ENCODE measurements around the gene CELF4. TPM values are rescaled to one million over a fixed set of nuclear protein-coding genes. Genes with fewer than 3 reads are reported as not detected.
A peak's percentile ranks its signal among the peaks of the same experiment; 100 is the strongest.

The CELF4 gene
- total RNA-seq, 2 donors from 2014 or later = 0.22 to 3.9 TPM

GRCh38 chr18:37335409-37335736, 230.2 kb downstream of the CELF4 start:
- peak in 1 of 2 donors; percentile 26 for TF ChIP-seq CTCF (IDR thresholded peaks at IDR 0.05)
- DNase-seq (ENCODE audit: low spot score) = no peak

GRCh38 chr18:37334631-37335408, 230.8 kb downstream of the CELF4 start:
- H3K4me3 ChIP-seq = no peak overlapping the region
- no peaks in the 10 kb centered on the region for H3K4me1 ChIP-seq
- no peak for DNase-seq (ENCODE audit: low spot score)
- no peaks in the 10 kb centered on the region for H3K27me3 ChIP-seq
- H3K36me3 ChIP-seq = no peaks in the 10 kb centered on the region
- no peak for TF ChIP-seq CTCF (IDR thresholded peaks at IDR 0.05)
- H3K9me3 ChIP-seq = no peaks in the 10 kb centered on the region
- no peak overlapping the region for H3K27ac ChIP-seq

More at GRCh38 chr18:37335409-37335736, 230.2 kb downstream of the CELF4 start:
- no peaks in the 10 kb centered on the region for H3K36me3 ChIP-seq
- H3K27me3 ChIP-seq = no peaks in the 10 kb centered on the region
- no peak overlapping the region for H3K27ac ChIP-seq
- no peaks in the 10 kb centered on the region for H3K9me3 ChIP-seq
- H3K4me3 ChIP-seq = no peak overlapping the region
- H3K4me1 ChIP-seq = no peaks in the 10 kb centered on the region

- no peak overlapping the region for H3K4me3 ChIP-seq
- no peaks in the 10 kb centered on the region for H3K27me3 ChIP-seq
- no peaks in the 10 kb centered on the region for H3K4me1 ChIP-seq
- no peaks in the 10 kb centered on the region for H3K36me3 ChIP-seq
- no peaks in the 10 kb centered on the region for H3K9me3 ChIP-seq
- H3K27ac ChIP-seq = no peak overlapping the region
- TF ChIP-seq CTCF (IDR thresholded peaks at IDR 0.05) = no peak
- DNase-seq (ENCODE audit: low spot score) = no peak
Measured at GRCh38 chr18:37332628-37333420, 232.8 kb downstream of the CELF4 start.

GRCh38 chr18:37332219-37332618, 233.4 kb downstream of the CELF4 start:
- Histone ChIP-seq H3K27ac (no peak overlapping the region), H3K9me3 (no peaks in the 10 kb centered on the region), H3K36me3 (no peaks in the 10 kb centered on the region), H3K27me3 (no peaks in the 10 kb centered on the region), H3K4me1 (no peaks in the 10 kb centered on the region), H3K4me3 (no peak overlapping the region)
- DNase-seq (ENCODE audit: low spot score) = no peak
- TF ChIP-seq CTCF (IDR thresholded peaks at IDR 0.05) = no peak

GRCh38 chr18:37330173-37330572, 235.4 kb downstream of the CELF4 start:
- Histone ChIP-seq H3K27me3 (no peaks in the 10 kb centered on the region), H3K36me3 (no peaks in the 10 kb centered on the region), H3K9me3 (no peaks in the 10 kb centered on the region), H3K27ac (no peak overlapping the region), H3K4me3 (no peak overlapping the region), H3K4me1 (no peaks in the 10 kb centered on the region)
- TF ChIP-seq CTCF (IDR thresholded peaks at IDR 0.05) = no peak
- no peak for DNase-seq (ENCODE audit: low spot score)

All from right atrium auricular region (tissue), 2 donors.